Panc1 (cell line): ENCODE measurements around the gene FBLN2. TPM values are rescaled to one million over a fixed set of nuclear protein-coding genes. Genes with fewer than 3 reads are reported as not detected.

Experiments
- ATAC-seq: fragments of 200-7000 bp; cut with Tn5 transposase; 2 replicates; pipeline ENCODE4 v1.9.1; 2020; ENCODE audit warnings: mild to moderate bottlenecking, moderate library complexity
- BruUV-seq: library from RNA; stranded (reverse); fragments of 400-500 nt; replicated peaks from 2 replicates; lab custom pipeline; 2021; lab: Mats Ljungman, UMichigan
- CTCF ChIA-PET: fragments of 300-600 bp; sonication (Branson Sonifier 250); formaldehyde crosslinking; loops from one replicate; lab custom pipeline; 2022; ENCODE audit warnings: antibody characterized with exemption; lab: Charles Lee
- POLR2A ChIA-PET: fragments of 300-600 bp; sonication (Branson Sonifier 250); formaldehyde crosslinking; loops from one replicate; lab custom pipeline; 2022; ENCODE audit warnings: antibody characterized with exemption; lab: Charles Lee
- DNase-seq: peaks from one replicate; pipeline ENCODE4 v3.0.0-alpha.2; 2010; ENCODE audit warnings: low read depth, low spot score
- H3K27ac ChIP-seq: 2 replicates; pipeline ENCODE4 v1.5.1; 2011; ENCODE audit warnings: mild to moderate bottlenecking, low read length, inconsistent platforms
- H3K27me3 ChIP-seq: fragments of 200-500 bp; sonication (Bioruptor generic); 2 replicates; pipeline ENCODE4 v1.6.0; 2014; ENCODE audit warnings: low read length, inconsistent platforms; ENCODE audit not compliant: control insufficient read depth, insufficient read depth
- H3K36me3 ChIP-seq: fragments of 200-500 bp; sonication (Bioruptor generic); 2 replicates; pipeline ENCODE4 v1.5.1; 2014; ENCODE audit warnings: inconsistent platforms, mild to moderate bottlenecking, low read length, moderate library complexity; ENCODE audit not compliant: control insufficient read depth, insufficient read depth
- H3K4me1 ChIP-seq: 2 replicates; pipeline ENCODE4 v1.5.1; 2011; ENCODE audit warnings: inconsistent platforms, mild to moderate bottlenecking, low read length, moderate library complexity; ENCODE audit not compliant: control insufficient read depth, insufficient read depth
- H3K4me3 ChIP-seq, 2 experiments: 2 replicates each; pipeline ENCODE4 v1.5.1; 2011 to 2012; ENCODE audit warnings: low read depth in 2 of 2, low read length in 2 of 2, mild to moderate bottlenecking in 2 of 2, inconsistent platforms in 1 of 2, moderate library complexity in 1 of 2
- H3K9me3 ChIP-seq: fragments of 200-500 bp; sonication (Bioruptor generic); 2 replicates; pipeline ENCODE4 v1.5.1; 2014; ENCODE audit warnings: low read depth, mild to moderate bottlenecking, inconsistent platforms, low read length, moderate library complexity; ENCODE audit not compliant: control insufficient read depth, insufficient read depth
- POLR2AphosphoS5 ChIP-seq: IDR thresholded peaks from 2 replicates; pipeline ENCODE4 v1.6.1; 2012; ENCODE audit warnings: mild to moderate bottlenecking, low read depth, low read length, moderate library complexity
- SIN3A ChIP-seq: IDR thresholded peaks from 2 replicates; pipeline ENCODE4 v1.6.1; 2012; ENCODE audit warnings: low read depth, mild to moderate bottlenecking, low read length, moderate library complexity, borderline replicate concordance; ENCODE audit not compliant: insufficient read depth
- TCF7L2 ChIP-seq: IDR thresholded peaks from 2 replicates; pipeline ENCODE4 v1.6.1; 2011; ENCODE audit warnings: mild to moderate bottlenecking, low read depth, low read length, inconsistent platforms
- in situ Hi-C: cut with HindIII; loops from 2 replicates; pipeline ENCODE4 v1.10.0; 2016; ENCODE audit warnings: low sequenced_read_pairs, low pct_unique_long_range_greater_than_20kb
- intact Hi-C: fragments of 100-400 bp; cut with micrococcal nuclease; formaldehyde crosslinking; loops from one replicate; pipeline ENCODE4 v1.10.0; 2022; ENCODE audit not compliant: unreplicated experiment
- total RNA-seq: library from RNA; stranded (reverse); gene quantifications from one replicate; pipeline ENCODE4 v1.2.1, GENCODE V29; 2021; ENCODE audit not compliant: unreplicated experiment
- TF ChIP-seq, protein P1 (sequence below), 2 experiments: IDR thresholded peaks; 2 replicates each; pipeline ENCODE4 v1.6.1; 2011 to 2012; ENCODE audit warnings: low read depth in 2 of 2, control low read depth in 1 of 2, low read length in 1 of 2, mild to moderate bottlenecking in 1 of 2, moderate library complexity in 1 of 2; ENCODE audit not compliant: insufficient read depth in 1 of 2
- TF ChIP-seq, protein P2 (sequence below): fragments of 450-650 bp; IDR thresholded peaks from 2 replicates; pipeline ENCODE4 v1.5.1; 2017; ENCODE audit warnings: mild to moderate bottlenecking

FBLN2 gene
- total RNA-seq, 1 experiment from 2014 or later, result 0.44 TPM

DNA sequence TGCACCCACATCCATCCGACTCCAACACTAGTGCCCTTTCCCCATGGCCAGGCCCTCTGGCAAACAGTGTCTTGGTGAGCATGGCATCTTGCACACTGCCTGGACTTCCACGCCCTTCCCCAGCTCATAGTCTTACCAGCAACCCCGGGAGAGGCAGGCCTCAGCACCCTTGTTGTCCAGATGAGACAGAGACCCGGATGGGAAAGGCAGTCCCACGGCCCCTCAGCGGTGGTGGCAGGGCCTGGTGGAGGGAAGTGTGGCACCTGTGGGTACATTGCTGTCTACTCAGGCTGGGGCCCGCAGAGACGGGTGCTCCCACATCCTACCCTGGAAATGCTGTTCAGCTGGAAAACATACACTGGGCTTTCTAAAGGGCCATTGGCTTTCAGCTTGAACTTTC, 40.4 kb upstream of the FBLN2 start:
- CTCF ChIA-PET, result no interaction called here

DNA sequence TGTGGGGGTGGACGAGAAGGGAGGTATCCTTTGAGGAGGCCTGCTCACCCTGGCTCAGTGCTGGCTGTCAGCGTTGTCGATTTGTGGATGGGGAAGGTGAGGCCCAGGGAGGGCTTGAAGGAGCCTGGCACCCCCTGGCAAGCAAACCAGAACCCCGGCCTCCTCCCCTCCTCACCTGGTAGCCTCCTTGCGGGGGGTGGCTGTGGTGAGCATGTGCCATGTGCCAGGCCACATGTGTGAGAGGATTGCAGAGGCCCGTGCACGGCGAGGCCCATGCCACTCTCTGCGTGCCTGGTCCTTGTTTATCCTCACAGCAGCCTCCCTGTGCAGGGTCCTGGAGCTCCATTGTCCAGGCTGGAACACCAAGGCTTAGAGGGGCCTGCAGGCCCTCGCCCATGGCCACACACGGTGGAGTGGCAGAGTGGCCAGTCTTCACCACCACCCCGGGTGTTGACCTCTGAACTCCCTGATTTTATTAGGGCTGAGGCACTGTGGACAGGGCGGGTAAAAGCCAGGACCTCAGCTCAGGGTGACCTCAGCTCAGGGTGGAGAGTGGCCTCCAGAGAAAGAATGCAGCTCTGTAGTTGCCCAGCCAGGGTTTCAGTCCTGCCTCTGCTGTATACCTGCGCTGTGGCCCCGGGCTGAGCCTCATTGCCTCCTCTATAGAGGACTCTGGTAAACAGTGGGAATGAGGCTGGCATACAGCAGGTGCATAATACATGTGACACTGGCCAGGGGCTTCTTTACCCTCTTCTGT, 39.7 kb upstream of the FBLN2 start:
- Histone ChIP-seq H3K4me3 (no peak overlapping the region), H3K27me3 (no peaks in the 10 kb centered on the region), H3K27ac (no peak overlapping the region), H3K4me1 (peaks cover 9% of the 10 kb centered on the region), H3K9me3 (no peaks in the 10 kb centered on the region), H3K36me3 (no peaks in the 10 kb centered on the region)
- intact Hi-C loops (no loop called here), in situ Hi-C loops (no loop called here)
- ATAC-seq (no peak), DNase-seq (no peak)
- CTCF ChIA-PET, result no interaction called here
- POLR2A ChIA-PET, result no interaction called here
- BruUV-seq, result no TSS peak
- TF ChIP-seq, protein P1, sequence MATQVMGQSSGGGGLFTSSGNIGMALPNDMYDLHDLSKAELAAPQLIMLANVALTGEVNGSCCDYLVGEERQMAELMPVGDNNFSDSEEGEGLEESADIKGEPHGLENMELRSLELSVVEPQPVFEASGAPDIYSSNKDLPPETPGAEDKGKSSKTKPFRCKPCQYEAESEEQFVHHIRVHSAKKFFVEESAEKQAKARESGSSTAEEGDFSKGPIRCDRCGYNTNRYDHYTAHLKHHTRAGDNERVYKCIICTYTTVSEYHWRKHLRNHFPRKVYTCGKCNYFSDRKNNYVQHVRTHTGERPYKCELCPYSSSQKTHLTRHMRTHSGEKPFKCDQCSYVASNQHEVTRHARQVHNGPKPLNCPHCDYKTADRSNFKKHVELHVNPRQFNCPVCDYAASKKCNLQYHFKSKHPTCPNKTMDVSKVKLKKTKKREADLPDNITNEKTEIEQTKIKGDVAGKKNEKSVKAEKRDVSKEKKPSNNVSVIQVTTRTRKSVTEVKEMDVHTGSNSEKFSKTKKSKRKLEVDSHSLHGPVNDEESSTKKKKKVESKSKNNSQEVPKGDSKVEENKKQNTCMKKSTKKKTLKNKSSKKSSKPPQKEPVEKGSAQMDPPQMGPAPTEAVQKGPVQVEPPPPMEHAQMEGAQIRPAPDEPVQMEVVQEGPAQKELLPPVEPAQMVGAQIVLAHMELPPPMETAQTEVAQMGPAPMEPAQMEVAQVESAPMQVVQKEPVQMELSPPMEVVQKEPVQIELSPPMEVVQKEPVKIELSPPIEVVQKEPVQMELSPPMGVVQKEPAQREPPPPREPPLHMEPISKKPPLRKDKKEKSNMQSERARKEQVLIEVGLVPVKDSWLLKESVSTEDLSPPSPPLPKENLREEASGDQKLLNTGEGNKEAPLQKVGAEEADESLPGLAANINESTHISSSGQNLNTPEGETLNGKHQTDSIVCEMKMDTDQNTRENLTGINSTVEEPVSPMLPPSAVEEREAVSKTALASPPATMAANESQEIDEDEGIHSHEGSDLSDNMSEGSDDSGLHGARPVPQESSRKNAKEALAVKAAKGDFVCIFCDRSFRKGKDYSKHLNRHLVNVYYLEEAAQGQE (IDR thresholded peaks at IDR 0.05; ENCODE audit: insufficient read depth in 1 of 2, low read depth in 2 of 2, low read length in 1 of 2), result no peak
- TF ChIP-seq SIN3A (no peak), POLR2AphosphoS5 (no peak), TCF7L2 (no peak)
- TF ChIP-seq, protein P2, sequence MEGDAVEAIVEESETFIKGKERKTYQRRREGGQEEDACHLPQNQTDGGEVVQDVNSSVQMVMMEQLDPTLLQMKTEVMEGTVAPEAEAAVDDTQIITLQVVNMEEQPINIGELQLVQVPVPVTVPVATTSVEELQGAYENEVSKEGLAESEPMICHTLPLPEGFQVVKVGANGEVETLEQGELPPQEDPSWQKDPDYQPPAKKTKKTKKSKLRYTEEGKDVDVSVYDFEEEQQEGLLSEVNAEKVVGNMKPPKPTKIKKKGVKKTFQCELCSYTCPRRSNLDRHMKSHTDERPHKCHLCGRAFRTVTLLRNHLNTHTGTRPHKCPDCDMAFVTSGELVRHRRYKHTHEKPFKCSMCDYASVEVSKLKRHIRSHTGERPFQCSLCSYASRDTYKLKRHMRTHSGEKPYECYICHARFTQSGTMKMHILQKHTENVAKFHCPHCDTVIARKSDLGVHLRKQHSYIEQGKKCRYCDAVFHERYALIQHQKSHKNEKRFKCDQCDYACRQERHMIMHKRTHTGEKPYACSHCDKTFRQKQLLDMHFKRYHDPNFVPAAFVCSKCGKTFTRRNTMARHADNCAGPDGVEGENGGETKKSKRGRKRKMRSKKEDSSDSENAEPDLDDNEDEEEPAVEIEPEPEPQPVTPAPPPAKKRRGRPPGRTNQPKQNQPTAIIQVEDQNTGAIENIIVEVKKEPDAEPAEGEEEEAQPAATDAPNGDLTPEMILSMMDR, result no peak

More for the DNA sequence above, 40.4 kb upstream of the FBLN2 start:
- ATAC-seq (no peak), DNase-seq (no peak)
- no peak for TF ChIP-seq POLR2AphosphoS5
- TF ChIP-seq, protein P2, result no peak
- TF ChIP-seq, protein P1 (IDR thresholded peaks at IDR 0.05; ENCODE audit: insufficient read depth in 1 of 2, low read depth in 2 of 2, low read length in 1 of 2), result no peak
- POLR2A ChIA-PET, result no interaction called here
- Histone ChIP-seq H3K9me3 (no peaks in the 10 kb centered on the region), H3K27ac (no peak overlapping the region), H3K36me3 (no peaks in the 10 kb centered on the region), H3K4me3 (no peak overlapping the region), H3K27me3 (no peaks in the 10 kb centered on the region), H3K4me1 (peaks cover 9% of the 10 kb centered on the region)
- intact Hi-C loops (no loop called here), in situ Hi-C loops (no loop called here)
- no TSS peak for BruUV-seq
